ENCODE results near the gene RPS6KC1. TPM values are rescaled to one million over a fixed set of nuclear protein-coding genes. Genes with fewer than 3 reads are reported as not detected.

The RPS6KC1 gene
- total and polyA plus RNA-seq, 9 of the 15 experiments (the other 6 are each of a cell fraction or from before 2014, with no cell fraction given), result 4.3 to 34.6 (median 20.9) TPM

- H2AFZ ChIP-seq (ENCODE audit: low read depth, low read length), result no peak overlapping the region
- H3K9me1 ChIP-seq (ENCODE audit: control insufficient read depth, insufficient read depth, low read length), result no peaks in the 10 kb centered on the region
- ATAC-seq (no peak), DNase-seq (ENCODE audit: extremely low read depth in 1 of 4, low spot score in 3 of 4) (no peak), FAIRE-seq (no peak)
- BruUV-seq (replicated peaks), result no TSS peak
- H3K4me1 ChIP-seq (replicated peaks in 1 of 2; ENCODE audit: control insufficient read depth in 2 of 2, insufficient read depth in 2 of 2, low read length in 2 of 2), result peaks cover 0 to 6% of the 10 kb centered on the region in 2 experiments; a peak in 3 of 5 replicates
- no peaks in the 10 kb centered on the region for H3K27me3 ChIP-seq (ENCODE audit: control insufficient read depth in 2 of 2, insufficient read depth in 2 of 2, low read length in 2 of 2)
- WGBS (ENCODE audit: insufficient coverage, low coverage, missing lambda C conversion rate), result 7% methylated on average over 4 of the region's 4 CpGs
- no peaks in the 10 kb centered on the region for H3K9me3 ChIP-seq (replicated peaks; ENCODE audit: control insufficient read depth, insufficient read depth, low read depth, low read length)
- no peak overlapping the region for H3K9ac ChIP-seq (ENCODE audit: insufficient read depth in 1 of 2, low read depth in 2 of 2, low read length in 2 of 2)
- intact Hi-C loops (cut with micrococcal nuclease), result no loop called here
- no peak overlapping the region for H3K27ac ChIP-seq (ENCODE audit: extremely low read depth, low read depth, low read length)
- no peaks in the 10 kb centered on the region for H3K36me3 ChIP-seq (ENCODE audit: control insufficient read depth, insufficient read depth, low read length)
- H3K4me3 ChIP-seq, result no peak overlapping the region
- ChIA-PET POLR2A (interaction anchor here (0.8 kb wide), 1 partner anchor 15 kb away, joined by 3 read pairs; no protein-coding TSS in a partner anchor), CTCF (ENCODE audit: low intra/inter-chr PET ratio) (no interaction called here)
- no peak overlapping the region for H3K4me2 ChIP-seq (ENCODE audit: insufficient read depth, low read length)
- H4K20me1 ChIP-seq (replicated peaks; ENCODE audit: control insufficient read depth, insufficient read depth, low read length), result no peaks in the 10 kb centered on the region
- no peaks in the 10 kb centered on the region for H3K79me2 ChIP-seq (ENCODE audit: control insufficient read depth, insufficient read depth, low read length)
- in situ Hi-C loops (cut with MboI), result no loop called here
- no peak for TF ChIP-seq ZNF589 (CRISPR knock-in tag; IDR thresholded peaks at IDR 0.05; ENCODE audit: low read depth)
- TF ChIP-seq POLR2H (tag; IDR thresholded peaks at IDR 0.05; ENCODE audit: low read depth), result no peak
- TF ChIP-seq DACH1 (IDR thresholded peaks at IDR 0.05; ENCODE audit: partially characterized antibody), result no peak
- TF ChIP-seq CHD7 (IDR thresholded peaks at IDR 0.05; ENCODE audit: low read depth, low read length), result no peak
- no peak for TF ChIP-seq ZNF146 (CRISPR knock-in tag; IDR thresholded peaks at IDR 0.05; ENCODE audit: unreplicated experiment)
- no peak for TF ChIP-seq PCBP1 (IDR thresholded peaks at IDR 0.05; ENCODE audit: low read depth, low read length, poor library complexity, severe bottlenecking)
- no peak for TF ChIP-seq ZBTB11 (CRISPR knock-in tag; IDR thresholded peaks at IDR 0.05)
Observed at GRCh38 chr1:213291526-213291925, 240.5 kb downstream of the RPS6KC1 start.

Data from K562 (cell line).